Suprapubic skin (tissue), 4 donors: ENCODE measurements around the gene CDH6.

ENCODE experiments used
- CTCF ChIP-seq, 2 donors: fragments of 200-600 bp in 1 of 2; fragments of 450-650 bp in 1 of 2; sonication (generic) in 1 of 2; IDR thresholded peaks; one replicate each; pipeline ENCODE4 v1.5.1; 2016 to 2019; ENCODE audit warnings: antibody characterized with exemption in 2 of 2, mild to moderate bottlenecking in 1 of 2, moderate library complexity in 1 of 2
- EP300 ChIP-seq: sonication (generic); formaldehyde crosslinking; IDR thresholded peaks from one replicate; pipeline ENCODE4 v1.6.1; 2017; ENCODE audit warnings: antibody characterized with exemption
- POLR2A ChIP-seq, 2 donors: fragments of 450-650 bp; IDR thresholded peaks; one replicate each; pipeline ENCODE4 v1.6.1; 2017; ENCODE audit warnings: antibody characterized with exemption in 2 of 2, mild to moderate bottlenecking in 2 of 2, moderate library complexity in 2 of 2
- POLR2AphosphoS5 ChIP-seq, 3 donors: sonication (generic); formaldehyde crosslinking; IDR thresholded peaks; one replicate each; pipeline ENCODE4 v1.6.1; 2017; ENCODE audit warnings: antibody characterized with exemption in 3 of 3

- TF ChIP-seq POLR2AphosphoS5 (IDR thresholded peaks at IDR 0.05), result no peak
- TF ChIP-seq CTCF (IDR thresholded peaks at IDR 0.05), result no peak
- no peak for TF ChIP-seq EP300
- no peak for TF ChIP-seq POLR2A (IDR thresholded peaks at IDR 0.05)
Measured at GRCh38 chr5:31317665-31318064, 124.2 kb downstream of the CDH6 start.
